Measurements from ENCODE around the gene FKBP9.
A peak's percentile ranks its signal among the peaks of the same experiment; 100 is the strongest.
"Not testable (repeated sequence)": the region's sequence is repeated elsewhere in the genome, so short reads cannot be mapped to it uniquely, and the experiment has no call there.

The FKBP9 gene, protein sequence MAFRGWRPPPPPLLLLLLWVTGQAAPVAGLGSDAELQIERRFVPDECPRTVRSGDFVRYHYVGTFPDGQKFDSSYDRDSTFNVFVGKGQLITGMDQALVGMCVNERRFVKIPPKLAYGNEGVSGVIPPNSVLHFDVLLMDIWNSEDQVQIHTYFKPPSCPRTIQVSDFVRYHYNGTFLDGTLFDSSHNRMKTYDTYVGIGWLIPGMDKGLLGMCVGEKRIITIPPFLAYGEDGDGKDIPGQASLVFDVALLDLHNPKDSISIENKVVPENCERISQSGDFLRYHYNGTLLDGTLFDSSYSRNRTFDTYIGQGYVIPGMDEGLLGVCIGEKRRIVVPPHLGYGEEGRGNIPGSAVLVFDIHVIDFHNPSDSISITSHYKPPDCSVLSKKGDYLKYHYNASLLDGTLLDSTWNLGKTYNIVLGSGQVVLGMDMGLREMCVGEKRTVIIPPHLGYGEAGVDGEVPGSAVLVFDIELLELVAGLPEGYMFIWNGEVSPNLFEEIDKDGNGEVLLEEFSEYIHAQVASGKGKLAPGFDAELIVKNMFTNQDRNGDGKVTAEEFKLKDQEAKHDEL

DNA sequence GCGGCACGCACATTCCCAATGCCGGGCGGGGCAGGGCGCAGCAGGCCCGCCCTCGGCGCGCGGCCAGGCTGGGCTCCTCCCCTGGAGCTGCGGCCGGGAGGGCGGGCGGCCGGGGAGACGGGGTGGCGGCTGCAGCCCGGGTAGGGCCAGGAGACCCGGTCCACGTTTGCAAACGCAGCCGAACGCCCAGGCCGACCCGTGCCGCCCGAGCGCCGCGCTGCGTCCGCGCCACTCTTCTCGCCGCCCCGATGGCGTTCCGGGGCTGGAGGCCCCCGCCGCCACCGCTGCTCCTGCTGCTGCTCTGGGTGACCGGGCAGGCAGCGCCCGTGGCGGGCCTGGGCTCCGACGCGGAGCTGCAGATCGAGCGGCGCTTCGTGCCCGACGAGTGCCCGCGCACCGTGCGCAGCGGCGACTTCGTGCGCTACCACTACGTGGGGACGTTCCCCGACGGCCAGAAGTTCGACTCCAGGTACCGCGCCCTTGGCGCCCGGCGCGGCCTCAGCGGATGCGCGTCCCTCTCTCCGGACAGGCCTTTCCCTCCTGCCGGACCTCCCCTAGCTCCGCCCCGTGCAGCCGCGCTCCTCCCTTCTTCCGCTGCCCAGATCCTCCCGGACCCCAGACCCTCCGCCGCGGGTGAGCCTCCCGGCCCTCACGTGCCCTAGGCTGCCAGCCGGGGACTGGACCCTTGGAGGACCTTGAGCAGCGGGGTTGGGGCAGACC is at the start of gene FKBP9:
Gene FKBP9, plus strand, starts transcription at position 115 of the 720 bp plus-strand sequence. Its CDS starts 134 bp downstream, at position 249.
- peak; percentile 98 for DNase-seq (ENCODE audit: low spot score)

- no peak for DNase-seq (ENCODE audit: low spot score)
Measured at GRCh38 chr7:32910195-32910594, 47.0 kb upstream of the FKBP9 start.

GRCh38 chr7:32914184-32914583 is 43.1 kb upstream of the FKBP9 start:
- no peak for DNase-seq (ENCODE audit: low spot score)

DNA sequence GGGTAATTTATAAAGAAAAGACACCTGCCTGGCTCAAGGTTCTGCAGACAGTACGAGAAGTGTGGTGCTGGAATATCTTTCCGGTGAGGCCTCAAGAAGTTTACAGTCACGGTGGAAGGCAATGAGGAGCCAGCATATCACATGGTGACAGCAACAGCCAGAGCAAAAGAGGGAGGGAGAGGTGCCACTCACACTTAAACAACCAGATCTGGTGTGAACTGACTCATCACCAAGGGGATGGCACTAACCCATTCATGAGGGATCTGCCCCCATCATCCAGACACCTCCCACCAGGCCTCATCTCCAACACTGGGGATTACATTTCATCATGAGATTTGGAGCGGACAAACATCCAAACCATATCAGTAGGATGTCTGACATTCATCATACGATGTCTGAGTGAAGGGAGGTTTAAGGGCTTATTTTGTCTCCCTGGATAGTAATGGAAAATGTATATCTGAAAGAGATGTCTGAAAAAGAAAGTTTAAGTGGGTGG is 42.2 kb upstream of the FKBP9 start:
- no peak for DNase-seq (ENCODE audit: low spot score)

- no peak for DNase-seq (ENCODE audit: low spot score)
Measured at GRCh38 chr7:32916006-32916405, 41.2 kb upstream of the FKBP9 start.

- not testable (repeated sequence) for DNase-seq (ENCODE audit: low spot score)
Measured at GRCh38 chr7:32916994-32917393, 40.2 kb upstream of the FKBP9 start.

GRCh38 chr7:32921896-32922295 is 35.3 kb upstream of the FKBP9 start:
- DNase-seq (ENCODE audit: low spot score) = no peak

GRCh38 chr7:32928785-32929298 is 28.4 kb upstream of the FKBP9 start:
- no peak for DNase-seq (ENCODE audit: low spot score)

DNA sequence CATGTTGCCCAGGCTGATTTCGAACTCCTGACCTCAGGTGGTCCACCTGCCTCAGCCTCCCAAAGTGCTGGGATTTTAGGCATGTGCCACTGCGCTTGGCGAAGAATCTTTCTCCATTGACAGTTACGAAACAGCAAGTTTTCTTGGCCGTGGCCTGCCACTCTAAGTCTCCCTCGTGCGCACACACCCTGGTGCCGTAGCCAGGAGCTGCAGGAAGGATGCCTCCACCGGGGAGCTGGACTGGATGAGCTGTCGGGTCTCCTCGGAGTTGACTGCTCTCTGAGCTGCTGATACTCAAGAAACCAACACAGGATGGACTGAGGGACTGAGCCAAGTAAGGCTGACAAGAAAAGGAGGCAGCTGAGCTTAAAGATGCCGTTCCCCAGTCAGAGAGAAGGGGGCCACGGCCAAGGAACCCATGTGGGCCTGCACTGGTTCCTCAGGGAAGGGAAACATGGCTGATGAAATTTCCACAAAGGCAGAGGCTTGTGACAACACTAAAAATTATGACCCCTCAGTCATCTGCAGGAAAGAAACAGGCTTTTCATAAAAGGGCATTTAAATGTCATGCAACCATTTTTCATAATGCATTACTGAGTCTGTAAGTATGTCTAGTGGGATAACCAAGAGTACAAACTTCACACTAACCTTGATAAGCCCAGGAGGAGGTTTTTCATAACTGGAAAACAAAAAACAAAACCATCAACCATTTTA is 27.7 kb upstream of the FKBP9 start:
- no peak for DNase-seq (ENCODE audit: low spot score)

DNA sequence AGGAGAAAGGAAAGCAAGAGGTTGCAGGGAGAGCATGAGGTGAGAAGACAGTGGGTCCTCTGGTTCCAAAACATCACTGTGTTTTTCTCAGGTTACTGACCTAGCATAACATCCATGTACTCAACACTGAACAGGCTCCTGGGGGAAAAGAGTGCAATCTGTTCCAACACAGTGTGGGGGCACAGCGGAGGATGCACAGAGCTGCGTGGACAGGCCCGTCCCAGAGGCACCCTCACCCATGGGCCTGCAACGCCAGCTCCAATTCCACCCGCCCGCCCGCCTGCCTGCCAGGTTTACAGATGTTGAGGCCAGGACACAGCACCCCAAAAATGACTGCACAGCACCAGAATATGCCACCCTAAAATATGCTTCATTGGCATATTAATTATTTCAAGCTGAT is 26.9 kb upstream of the FKBP9 start:
- no peak for DNase-seq (ENCODE audit: low spot score)

- no peak for DNase-seq (ENCODE audit: low spot score)
Measured at GRCh38 chr7:32935558-32935957, 21.7 kb upstream of the FKBP9 start.

DNA sequence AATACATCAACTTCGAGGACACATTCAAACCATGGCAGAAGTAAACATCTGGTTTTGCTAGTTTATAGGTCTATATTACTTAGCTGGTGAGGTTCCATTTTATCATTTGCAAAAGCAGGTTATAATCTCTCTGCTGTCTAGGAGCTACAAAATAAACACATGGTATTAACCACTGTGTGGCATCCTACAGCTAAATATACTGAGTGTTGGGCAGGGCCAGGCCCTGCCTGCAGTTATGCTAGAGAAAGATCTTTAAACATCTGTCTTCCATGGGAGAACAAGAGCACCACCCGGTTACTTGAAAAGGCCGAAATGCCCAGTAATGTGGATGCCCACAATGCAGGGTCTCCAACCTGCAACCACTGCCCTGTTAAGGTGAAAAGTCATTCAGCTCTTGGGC is 20.6 kb upstream of the FKBP9 start:
- DNase-seq (ENCODE audit: low spot score) = no peak

DNA sequence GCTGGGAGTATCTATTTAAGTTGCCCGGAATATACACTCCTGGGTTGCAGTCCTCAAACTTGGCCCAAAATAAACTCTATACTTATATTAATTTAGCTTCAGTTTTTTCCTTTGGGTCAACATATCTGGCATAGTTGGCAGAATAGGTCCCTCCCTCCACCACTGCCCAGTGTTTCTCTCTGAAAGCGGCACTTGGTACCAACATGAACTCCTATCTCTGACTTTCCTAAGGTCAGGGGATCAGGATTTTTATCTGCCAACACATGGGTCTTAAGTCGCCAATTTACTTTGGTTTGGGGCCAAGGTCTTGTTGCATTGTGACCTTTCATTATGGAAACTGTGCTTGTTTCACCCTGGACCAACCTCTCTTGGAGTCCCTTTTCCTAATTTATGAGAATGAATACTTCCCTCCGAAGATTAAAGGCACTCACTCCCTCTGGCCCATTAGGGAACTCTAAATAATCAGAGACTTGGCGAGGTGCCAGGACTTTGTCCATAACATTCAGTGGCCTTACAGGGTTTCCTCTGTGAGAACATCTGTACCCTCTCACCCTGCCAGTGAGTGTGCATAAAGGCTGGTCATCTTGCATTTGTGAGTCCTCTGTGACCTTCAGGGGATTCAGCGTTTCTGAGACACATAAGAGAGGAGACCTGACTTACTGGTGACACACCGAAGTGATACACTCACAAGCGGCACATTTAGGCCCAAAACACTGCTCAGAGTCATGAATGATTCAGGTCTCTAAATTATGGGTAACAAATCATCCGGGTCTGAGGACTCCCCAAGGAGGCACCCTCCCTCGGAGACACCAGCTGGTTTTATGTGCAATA is 19.7 kb upstream of the FKBP9 start:
- DNase-seq (ENCODE audit: low spot score) = peak; percentile 34

GRCh38 chr7:32941181-32941580 is 16.1 kb upstream of the FKBP9 start:
- no peak for DNase-seq (ENCODE audit: low spot score)

- no peak for DNase-seq (ENCODE audit: low spot score)
Measured at GRCh38 chr7:32941681-32942414, 15.4 kb upstream of the FKBP9 start.

DNA sequence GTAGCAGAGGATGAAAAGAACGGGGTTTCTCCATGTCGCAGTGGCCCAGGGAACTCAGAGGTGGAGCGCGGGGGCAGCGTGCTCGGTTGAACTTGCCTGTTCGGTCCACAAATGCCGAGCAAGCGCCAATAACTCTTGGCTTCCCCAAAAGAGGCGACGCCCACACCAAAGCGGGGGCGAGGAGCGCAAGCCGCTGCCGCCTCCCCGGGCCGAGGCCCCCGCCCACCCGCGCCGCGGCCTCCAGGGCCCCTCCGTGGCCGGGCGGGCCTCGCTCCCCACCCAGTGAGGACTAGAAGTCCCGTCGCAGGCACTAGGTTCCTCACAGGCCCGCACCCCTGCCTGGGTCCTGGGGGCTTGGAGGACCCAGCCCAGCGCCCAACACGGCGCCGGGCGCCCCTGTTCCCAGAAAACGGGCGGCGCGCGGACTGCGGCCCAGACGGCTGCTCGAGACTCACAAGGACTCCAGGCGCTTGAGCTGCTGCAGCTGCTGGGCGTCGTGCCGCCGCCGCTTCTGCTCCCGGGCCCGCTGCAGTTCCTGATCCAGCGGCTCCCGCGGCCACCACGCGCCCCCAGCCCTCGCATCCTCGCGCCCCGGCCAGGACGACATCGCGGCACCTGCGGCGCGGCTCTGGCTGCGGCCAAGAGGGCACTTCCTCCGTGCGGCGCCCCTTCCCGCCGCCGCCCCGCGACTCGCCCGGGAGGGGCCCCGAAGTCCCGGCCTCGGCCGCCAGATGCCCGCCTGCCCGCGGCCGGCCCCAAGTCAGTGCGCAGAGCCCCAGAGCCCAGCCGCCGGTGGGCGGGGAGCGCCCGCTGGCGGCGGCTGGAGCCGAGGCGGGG is 14.6 kb upstream of the FKBP9 start:
- peak; percentile 96 for DNase-seq (ENCODE audit: low spot score)

GRCh38 chr7:32943252-32944030 is 13.8 kb upstream of the FKBP9 start:
- no peak for DNase-seq (ENCODE audit: low spot score)

DNA sequence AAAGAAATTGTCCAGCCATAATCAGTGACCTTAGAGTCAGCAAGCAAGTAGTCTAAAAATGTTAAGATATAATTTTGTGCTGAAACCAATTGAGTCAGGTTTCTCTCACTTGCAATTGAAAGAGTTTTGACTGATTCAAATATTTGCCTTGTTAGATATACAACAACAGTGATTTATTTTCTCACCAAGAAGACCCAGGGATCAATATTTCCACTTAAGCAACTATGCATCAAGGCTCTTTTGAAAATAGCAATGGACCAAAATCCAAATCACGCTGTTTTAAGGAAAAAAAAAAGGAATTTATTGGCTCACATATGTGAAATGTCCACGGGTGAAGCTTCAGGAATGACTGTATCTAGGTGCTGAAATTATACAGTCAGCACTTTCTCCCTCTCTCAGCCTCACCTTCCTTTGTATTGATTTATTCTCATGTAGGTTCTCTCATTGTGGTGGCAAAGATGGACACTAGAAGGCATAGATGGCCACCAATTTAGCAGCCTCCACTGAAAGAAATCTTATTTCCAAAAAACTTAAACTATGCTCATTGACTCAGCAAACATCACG is 9.7 kb upstream of the FKBP9 start:
- DNase-seq (ENCODE audit: low spot score) = no peak
